HUES6 (cell line): Measurements from ENCODE around the gene FGGY.

Experiments used
- H3K27ac ChIP-seq: 2 replicates; pipeline ENCODE4 v1.7.0; 2013; ENCODE audit warnings: low read depth, mild to moderate bottlenecking, low read length, inconsistent platforms
- H3K27me3 ChIP-seq: 2 replicates; pipeline ENCODE4 v1.6.1; 2013; ENCODE audit warnings: low read length; ENCODE audit not compliant: control insufficient read depth, insufficient read depth
- H3K36me3 ChIP-seq: 2 replicates; pipeline ENCODE4 v1.6.1; 2013; ENCODE audit warnings: low read length; ENCODE audit not compliant: control insufficient read depth, insufficient read depth
- H3K4me1 ChIP-seq: 2 replicates; pipeline ENCODE4 v1.6.1; 2013; ENCODE audit warnings: low read length; ENCODE audit not compliant: control insufficient read depth, insufficient read depth
- H3K4me3 ChIP-seq: 2 replicates; pipeline ENCODE4 v1.5.1; 2013; ENCODE audit warnings: low read depth, low read length
- H3K9ac ChIP-seq: one replicate; pipeline ENCODE4 v1.6.1; 2013; ENCODE audit warnings: mild to moderate bottlenecking, low read length
- H3K9me3 ChIP-seq: 2 replicates; pipeline ENCODE4 v1.6.1; 2013; ENCODE audit warnings: low read depth, low read length; ENCODE audit not compliant: control insufficient read depth, insufficient read depth

Gene FGGY

DNA sequence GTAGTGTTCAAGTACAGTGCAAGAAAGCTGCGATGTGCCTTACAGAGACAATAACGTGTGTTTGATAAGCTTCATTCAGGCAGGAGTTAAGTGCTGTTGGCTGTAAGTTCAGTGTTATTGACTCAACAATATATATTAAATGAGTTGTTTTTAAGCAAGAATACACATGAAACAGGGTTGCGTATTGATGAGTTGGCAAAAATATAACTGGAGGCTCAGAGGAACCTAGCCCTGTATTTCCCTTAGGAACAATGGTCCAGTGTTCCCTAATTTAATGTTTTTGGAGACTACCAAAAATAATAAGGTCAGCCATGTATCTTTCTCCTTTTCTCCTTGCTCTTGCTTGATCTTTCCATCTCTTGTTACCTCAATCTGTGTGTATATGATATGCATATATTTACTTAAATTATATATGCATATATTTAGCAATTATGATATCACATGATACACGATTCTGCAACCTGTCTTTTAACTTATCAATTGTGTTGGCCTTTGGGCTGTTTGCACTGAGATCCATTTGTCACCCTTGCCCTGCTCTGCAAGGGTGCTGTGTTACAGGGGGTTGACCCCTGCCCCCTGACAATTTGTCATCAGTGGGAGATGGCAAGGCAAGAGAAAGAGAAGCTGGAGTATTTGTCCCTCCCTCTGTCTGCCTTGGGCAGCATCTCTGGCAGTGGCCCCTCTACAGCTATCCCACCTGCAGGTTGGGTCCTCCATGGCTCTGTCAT is 109.7 kb downstream of the FGGY start:
- Histone ChIP-seq H3K9me3 (peaks cover 9% of the 10 kb centered on the region; the same call in 1 of the 2 replicates), H3K4me3 (no peak overlapping the region), H3K36me3 (no peaks in the 10 kb centered on the region), H3K9ac (no peak overlapping the region), H3K4me1 (no peaks in the 10 kb centered on the region; the same call in 1 of the 2 replicates), H3K27me3 (no peaks in the 10 kb centered on the region), H3K27ac (no peak overlapping the region)

DNA sequence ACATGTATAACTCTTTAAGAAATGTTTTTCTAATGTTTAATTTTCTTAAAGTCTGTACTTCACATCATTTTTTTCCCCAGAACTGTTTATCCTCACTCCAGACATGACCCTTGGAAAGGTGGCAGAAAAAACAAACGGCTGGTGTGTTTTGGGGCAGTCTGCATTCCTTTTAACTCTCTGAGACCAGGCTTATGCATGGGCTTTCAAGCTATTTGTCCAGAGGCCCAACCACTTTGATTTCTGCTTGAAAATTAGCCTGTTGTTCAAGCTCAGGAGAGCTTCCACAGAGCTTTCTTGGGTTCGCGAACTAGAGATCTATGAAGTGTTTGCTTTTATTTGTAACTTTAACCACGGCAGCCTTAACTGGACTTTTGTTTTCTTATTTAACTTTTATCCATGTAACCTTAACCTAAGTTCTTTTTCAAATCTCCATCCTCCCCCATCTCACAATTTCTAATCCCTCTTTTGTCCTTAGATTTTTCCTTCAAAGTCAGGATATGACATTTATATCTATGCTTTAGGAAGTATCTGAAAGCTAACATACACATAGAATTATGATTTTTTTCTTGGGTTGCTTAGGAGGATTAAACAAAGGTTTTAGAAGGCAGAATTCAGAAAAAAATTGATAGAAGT is 111.8 kb downstream of the FGGY start:
- Histone ChIP-seq H3K4me3 (no peak overlapping the region), H3K27ac (no peak overlapping the region), H3K27me3 (no peaks in the 10 kb centered on the region)

DNA sequence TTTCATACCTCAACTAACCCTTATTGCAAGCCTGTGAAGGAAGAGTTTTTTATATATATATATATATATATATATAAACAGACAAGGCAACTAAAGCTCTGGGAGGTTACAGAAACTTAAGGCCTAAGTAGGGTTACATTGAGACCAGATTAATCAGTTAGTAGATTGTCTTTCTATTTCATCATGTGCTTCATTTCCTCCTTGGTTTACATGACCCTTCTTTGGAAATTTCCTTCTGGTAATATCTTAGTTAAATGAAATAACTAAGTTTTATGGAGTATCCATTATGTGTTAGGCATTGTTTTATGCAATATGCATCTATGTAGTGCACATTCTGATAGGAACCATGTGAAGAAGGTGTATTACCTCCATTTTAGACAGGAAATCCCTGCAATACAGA is 112.7 kb downstream of the FGGY start:
- Histone ChIP-seq H3K27ac (no peak overlapping the region), H3K36me3 (no peaks in the 10 kb centered on the region), H3K4me1 (no peaks in the 10 kb centered on the region; the same call in 1 of the 2 replicates), H3K9ac (no peak overlapping the region), H3K27me3 (no peaks in the 10 kb centered on the region), H3K9me3 (peaks cover 9% of the 10 kb centered on the region; the same call in 1 of the 2 replicates), H3K4me3 (no peak overlapping the region)

More for the DNA sequence above, 111.8 kb downstream of the FGGY start:
- H3K9me3 ChIP-seq, result peaks cover 9% of the 10 kb centered on the region; the same call in 1 of the 2 replicates
- no peaks in the 10 kb centered on the region for H3K36me3 ChIP-seq
- no peak overlapping the region for H3K9ac ChIP-seq
- no peaks in the 10 kb centered on the region; the same call in 1 of the 2 replicates for H3K4me1 ChIP-seq

DNA sequence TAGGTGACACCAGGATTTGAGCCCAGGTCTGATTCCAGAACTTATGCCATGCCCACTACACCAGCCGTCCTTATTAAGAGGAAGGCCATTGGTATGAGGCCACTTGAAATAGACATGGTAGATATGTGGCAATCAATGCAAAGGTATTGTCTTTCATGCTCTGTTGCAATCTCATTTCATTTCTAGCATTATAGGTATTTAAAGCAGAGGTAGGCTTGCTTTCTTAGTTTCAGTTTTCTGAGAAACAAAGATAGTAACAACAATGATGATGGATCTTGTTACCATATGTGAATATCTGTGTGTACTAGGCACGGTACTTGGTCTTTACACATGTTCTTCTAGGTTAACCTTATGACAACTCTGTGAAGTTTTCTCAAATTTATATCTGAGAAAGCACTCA is 113.1 kb downstream of the FGGY start:
- Histone ChIP-seq H3K9me3 (peaks cover 9% of the 10 kb centered on the region; the same call in 1 of the 2 replicates), H3K36me3 (no peaks in the 10 kb centered on the region), H3K9ac (no peak overlapping the region), H3K27ac (no peak overlapping the region), H3K4me1 (no peaks in the 10 kb centered on the region; the same call in 1 of the 2 replicates), H3K27me3 (no peaks in the 10 kb centered on the region), H3K4me3 (no peak overlapping the region)

DNA sequence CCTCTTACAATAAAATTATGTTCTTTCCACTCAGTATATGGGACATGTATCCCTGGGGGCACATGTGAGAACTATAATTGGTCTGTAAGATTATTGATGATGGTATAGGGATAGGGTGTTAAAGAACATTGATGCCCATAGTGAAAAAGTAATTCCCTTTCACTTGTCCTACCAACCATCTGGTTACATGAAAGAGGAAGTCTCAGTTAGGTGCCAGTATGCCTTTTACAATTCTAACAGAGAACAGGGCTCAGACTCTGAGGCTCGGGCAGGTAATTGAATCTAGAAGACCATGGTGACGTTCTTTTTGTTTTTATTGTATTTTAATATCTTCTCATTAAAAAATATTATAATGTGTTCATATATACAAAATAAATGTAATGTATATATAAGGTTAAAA is 113.6 kb downstream of the FGGY start:
- H3K9ac ChIP-seq, result no peak overlapping the region
- no peaks in the 10 kb centered on the region for H3K27me3 ChIP-seq
- no peaks in the 10 kb centered on the region; the same call in 1 of the 2 replicates for H3K4me1 ChIP-seq
- no peak overlapping the region for H3K4me3 ChIP-seq
- peaks cover 9% of the 10 kb centered on the region; the same call in 1 of the 2 replicates for H3K9me3 ChIP-seq
- no peaks in the 10 kb centered on the region for H3K36me3 ChIP-seq
- no peak overlapping the region for H3K27ac ChIP-seq

DNA sequence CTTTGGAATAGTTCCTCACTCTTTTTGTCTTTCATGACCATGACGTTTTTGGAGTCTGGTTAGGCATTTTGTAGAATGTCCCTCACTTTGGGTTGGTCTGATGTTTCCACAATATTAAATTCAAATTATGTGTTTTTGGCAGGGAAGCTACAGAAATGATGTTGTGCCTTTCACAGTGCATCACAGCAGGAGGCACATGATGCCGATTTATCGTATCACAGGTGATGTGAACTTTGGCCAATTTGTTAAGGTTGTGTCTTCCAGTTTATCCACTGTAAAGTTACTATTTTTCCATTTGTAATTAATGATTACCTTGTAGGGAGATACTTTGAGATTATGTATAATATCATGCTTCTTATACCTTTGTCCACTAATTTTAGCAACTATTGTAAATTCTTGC is 114.3 kb downstream of the FGGY start:
- H3K36me3 ChIP-seq, result no peaks in the 10 kb centered on the region
- no peak overlapping the region for H3K4me3 ChIP-seq
- no peak overlapping the region for H3K9ac ChIP-seq
- no peaks in the 10 kb centered on the region; the same call in 1 of the 2 replicates for H3K4me1 ChIP-seq
- H3K27me3 ChIP-seq, result no peaks in the 10 kb centered on the region
- no peak overlapping the region for H3K27ac ChIP-seq
- peaks cover 8% of the 10 kb centered on the region; the same call in 1 of the 2 replicates for H3K9me3 ChIP-seq

DNA sequence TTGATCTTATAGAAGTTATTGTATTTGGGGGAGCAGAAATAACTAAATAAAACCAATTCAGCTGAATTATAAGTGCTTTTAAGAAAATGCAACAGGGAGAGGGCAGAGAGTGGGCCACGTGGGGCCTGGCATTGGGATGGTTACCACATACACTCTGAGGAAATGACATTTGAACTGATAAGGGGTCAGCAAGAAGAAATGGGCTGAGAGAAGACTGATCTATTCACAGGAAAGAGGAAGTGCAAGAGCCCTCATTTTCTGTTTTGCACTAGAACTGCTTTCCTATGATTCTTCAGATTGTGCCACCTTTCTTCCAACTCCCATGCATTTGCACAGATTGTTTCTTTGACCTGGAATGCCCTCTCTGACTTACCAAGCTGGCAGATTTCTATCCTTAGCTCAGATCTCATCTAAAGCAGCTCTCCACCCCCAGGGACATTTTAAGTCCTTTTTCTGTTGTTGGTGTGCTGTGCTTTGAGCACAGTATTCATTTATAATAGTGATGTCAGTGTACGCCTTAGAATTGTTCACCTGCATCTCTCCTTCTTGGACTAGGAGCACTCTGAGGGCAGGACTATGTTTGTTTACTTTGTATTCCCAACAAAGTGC is 115.9 kb downstream of the FGGY start:
- Histone ChIP-seq H3K27me3 (no peaks in the 10 kb centered on the region), H3K9me3 (no peaks in the 10 kb centered on the region), H3K4me1 (no peaks in the 10 kb centered on the region; the same call in 1 of the 2 replicates), H3K9ac (no peak overlapping the region), H3K36me3 (no peaks in the 10 kb centered on the region), H3K27ac (no peak overlapping the region), H3K4me3 (no peak overlapping the region)

DNA sequence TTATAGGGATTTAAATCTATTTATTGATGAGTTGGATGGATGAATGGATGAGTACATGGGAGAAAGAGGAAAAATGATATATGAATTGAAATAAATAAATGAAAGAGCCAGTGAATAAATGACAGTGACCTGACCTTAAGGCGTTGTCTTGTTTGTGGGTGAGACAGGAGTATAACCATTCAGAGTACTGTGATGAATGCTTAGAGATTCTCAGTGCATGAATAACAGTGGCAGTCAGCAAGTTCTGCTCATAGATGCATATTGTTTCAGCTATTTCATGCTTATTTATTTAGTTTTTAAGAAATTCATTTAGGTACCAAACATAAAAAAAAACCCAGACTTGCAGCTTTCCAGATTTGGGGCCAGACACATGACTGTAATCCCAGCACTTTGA is 116.4 kb downstream of the FGGY start:
- Histone ChIP-seq H3K27ac (no peak overlapping the region), H3K4me1 (peaks cover 3% of the 10 kb centered on the region), H3K9ac (no peak overlapping the region), H3K36me3 (no peaks in the 10 kb centered on the region), H3K27me3 (no peaks in the 10 kb centered on the region), H3K9me3 (no peaks in the 10 kb centered on the region), H3K4me3 (no peak overlapping the region)

DNA sequence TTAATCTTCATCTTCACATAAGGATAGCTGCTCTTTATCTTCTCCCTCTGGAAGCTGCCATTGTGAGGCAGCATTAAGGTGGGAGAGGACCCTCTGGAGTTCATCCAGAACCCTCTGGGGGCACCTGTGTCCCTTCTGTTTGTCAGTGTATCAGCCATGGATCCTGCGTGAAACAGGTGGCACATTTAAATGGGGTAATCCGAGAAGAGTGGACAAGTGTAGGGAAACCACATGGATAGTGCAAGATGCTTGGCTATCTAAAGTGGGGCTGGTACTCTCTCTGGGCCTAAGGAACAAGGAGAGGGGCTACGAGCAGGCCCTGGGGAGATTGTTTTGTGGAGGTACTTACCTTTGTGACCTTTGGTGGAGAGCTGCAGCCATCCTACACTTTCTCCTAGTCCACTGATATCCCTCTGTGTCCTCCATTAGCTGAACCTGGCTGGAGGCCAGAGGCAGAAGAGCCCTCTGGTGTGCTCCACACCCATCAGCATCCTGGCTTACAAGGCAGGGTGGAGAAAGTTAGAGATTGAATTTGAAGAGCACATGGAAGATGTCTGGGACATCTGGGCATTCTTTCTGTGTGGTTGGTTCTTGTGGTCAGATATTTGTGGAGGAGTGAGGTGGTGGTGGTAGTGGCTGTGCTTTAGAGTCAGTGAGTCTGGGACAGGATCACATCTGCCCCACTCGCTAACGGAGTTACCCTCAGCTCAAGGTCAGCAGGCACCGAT is 117.7 kb downstream of the FGGY start:
- H3K27ac ChIP-seq, result no peak overlapping the region
- H3K9me3 ChIP-seq, result no peaks in the 10 kb centered on the region
- peaks cover 11% of the 10 kb centered on the region; the same call in 1 of the 2 replicates for H3K4me1 ChIP-seq

DNA sequence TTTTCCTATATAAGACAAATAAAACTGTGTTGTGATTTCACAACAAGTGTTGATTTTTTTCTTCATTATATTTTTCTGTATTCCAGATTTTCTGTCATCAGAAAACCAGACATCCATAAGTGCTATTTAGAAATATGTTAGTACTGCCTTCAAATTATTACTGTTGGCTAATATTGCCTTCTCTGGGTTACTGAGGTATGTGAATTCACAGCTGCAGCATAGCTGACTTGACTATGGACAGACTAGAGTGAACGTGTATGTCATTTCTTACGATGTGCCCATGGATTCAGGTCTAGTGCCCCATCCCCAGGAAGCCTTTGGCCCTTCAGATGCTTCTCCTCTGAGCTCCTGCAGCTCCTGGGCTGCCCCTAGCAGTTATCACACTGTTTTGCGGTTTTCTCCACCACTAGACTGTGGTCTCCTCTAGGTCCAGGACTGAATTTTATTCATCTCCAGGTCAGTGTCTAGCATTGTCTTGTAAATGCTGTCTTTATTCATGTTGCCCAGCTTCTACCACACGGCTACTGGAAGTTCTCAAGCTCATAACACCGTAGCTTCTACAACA is 118.5 kb downstream of the FGGY start:
- peaks cover 11% of the 10 kb centered on the region; the same call in 1 of the 2 replicates for H3K4me1 ChIP-seq
- H3K27me3 ChIP-seq, result no peaks in the 10 kb centered on the region
- H3K9me3 ChIP-seq, result no peaks in the 10 kb centered on the region
- no peak overlapping the region for H3K4me3 ChIP-seq
- no peak overlapping the region for H3K9ac ChIP-seq
- H3K36me3 ChIP-seq, result no peaks in the 10 kb centered on the region
- no peak overlapping the region for H3K27ac ChIP-seq

More for the DNA sequence above, 117.7 kb downstream of the FGGY start:
- H3K9ac ChIP-seq, result no peak overlapping the region
- H3K4me3 ChIP-seq, result no peak overlapping the region
- no peaks in the 10 kb centered on the region for H3K27me3 ChIP-seq
- no peaks in the 10 kb centered on the region for H3K36me3 ChIP-seq
